ENCODE results near the gene GBGT1. TPM values are rescaled to one million over a fixed set of nuclear protein-coding genes. Genes with fewer than 3 reads are reported as not detected.
"Not testable (repeated sequence)": the region's sequence is repeated elsewhere in the genome, so short reads cannot be mapped to it uniquely, and the experiment has no call there.

Gene GBGT1
- total and polyA plus RNA-seq, 8 donors = 1.2 to 37.9 (median 22.6) TPM

DNA sequence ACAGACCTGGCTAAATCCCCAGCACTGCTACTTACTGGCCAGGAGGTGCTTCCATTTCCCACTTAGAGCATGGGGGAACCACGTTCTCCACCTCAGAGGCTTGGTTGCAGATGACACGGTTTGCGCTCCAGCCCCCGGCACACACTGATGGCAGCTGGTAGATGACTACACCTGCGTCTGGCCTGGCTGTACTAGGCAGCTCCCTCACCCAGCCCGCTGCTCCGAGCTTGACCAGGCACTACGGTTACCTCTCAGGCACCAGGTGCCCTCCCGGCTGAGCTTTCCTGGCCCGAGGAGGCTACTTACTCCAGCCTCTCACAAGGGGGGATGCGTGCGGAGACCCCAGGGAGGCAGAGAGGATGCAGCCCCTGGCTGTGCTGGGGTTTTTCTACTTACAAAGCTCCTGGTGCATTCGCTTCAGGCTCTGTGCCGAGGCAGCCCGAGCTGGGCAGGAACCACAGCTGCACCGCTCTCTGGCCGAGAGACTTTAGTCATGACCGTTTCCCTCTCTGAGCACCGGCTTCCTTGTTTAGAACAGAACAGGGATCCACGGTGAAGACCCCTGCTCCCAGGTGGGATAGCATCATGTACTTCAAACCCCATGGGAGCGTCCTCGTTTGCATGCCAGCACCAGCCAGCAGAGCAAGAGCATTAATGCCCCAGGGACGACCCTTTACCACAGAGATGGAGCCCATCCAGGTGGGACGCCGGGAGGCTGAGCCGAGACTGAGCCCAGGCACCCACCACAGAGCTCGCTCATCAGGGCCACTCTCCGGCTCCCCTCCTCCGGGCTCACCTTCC, 7.6 kb upstream of the GBGT1 start:
- H3K27ac ChIP-seq = no peak overlapping the region
- no peaks in the 10 kb centered on the region for H3K9me3 ChIP-seq
- H3K4me1 ChIP-seq = no peaks in the 10 kb centered on the region
- peaks cover 0 to 12% (median 0%) of the 10 kb centered on the region in 3 donors for H3K27me3 ChIP-seq
- WGBS, 5 donors = 81 to 87% (median 82%) methylated on average over 24 to 29 of the region's 29 CpGs
- intact Hi-C loops (cut with DNase I; ENCODE audit: low total_unique reads) = loop anchor here (5.0 kb wide), 1 partner anchor 1306 kb away; no protein-coding TSS in a partner anchor
- H3K4me3 ChIP-seq = no peak overlapping the region
- H3K36me3 ChIP-seq = no peaks in the 10 kb centered on the region
- DNase-seq = no peak
- TF ChIP-seq, protein P1, sequence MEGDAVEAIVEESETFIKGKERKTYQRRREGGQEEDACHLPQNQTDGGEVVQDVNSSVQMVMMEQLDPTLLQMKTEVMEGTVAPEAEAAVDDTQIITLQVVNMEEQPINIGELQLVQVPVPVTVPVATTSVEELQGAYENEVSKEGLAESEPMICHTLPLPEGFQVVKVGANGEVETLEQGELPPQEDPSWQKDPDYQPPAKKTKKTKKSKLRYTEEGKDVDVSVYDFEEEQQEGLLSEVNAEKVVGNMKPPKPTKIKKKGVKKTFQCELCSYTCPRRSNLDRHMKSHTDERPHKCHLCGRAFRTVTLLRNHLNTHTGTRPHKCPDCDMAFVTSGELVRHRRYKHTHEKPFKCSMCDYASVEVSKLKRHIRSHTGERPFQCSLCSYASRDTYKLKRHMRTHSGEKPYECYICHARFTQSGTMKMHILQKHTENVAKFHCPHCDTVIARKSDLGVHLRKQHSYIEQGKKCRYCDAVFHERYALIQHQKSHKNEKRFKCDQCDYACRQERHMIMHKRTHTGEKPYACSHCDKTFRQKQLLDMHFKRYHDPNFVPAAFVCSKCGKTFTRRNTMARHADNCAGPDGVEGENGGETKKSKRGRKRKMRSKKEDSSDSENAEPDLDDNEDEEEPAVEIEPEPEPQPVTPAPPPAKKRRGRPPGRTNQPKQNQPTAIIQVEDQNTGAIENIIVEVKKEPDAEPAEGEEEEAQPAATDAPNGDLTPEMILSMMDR (IDR thresholded peaks at IDR 0.05) = no peak
- TF ChIP-seq POLR2AphosphoS5 (IDR thresholded peaks at IDR 0.05) (no peak), POLR2A (IDR thresholded peaks at IDR 0.05) (no peak), EP300 (IDR thresholded peaks at IDR 0.05) (no peak)

DNA sequence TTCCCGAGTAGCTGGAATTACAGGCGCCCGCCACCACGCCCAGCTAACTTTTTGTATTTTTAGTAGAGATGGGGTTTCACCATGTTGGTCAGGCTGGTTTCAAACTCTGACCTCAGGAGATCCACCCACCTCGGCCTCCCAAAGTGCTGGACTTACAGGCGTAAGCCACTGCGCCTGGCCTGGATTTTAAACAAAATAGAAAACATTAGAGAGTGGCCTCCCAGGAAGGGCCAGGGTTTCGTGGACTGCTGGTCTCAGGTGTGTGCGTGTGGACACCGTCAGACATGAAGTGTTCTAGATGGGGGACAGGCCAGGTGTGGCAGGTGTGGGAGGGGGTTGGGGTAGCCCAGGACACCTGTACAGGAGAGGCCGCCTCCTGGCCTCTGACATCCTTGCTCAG, 7.0 kb upstream of the GBGT1 start:
- DNase-seq = no peak
- H3K4me3 ChIP-seq = no peak overlapping the region
- TF ChIP-seq POLR2A (IDR thresholded peaks at IDR 0.05) = no peak
- TF ChIP-seq, protein P1 (IDR thresholded peaks at IDR 0.05) = no peak
- TF ChIP-seq POLR2AphosphoS5 (IDR thresholded peaks at IDR 0.05) = no peak
- TF ChIP-seq EP300 (IDR thresholded peaks at IDR 0.05) = no peak
- no peaks in the 10 kb centered on the region for H3K9me3 ChIP-seq
- H3K36me3 ChIP-seq = no peaks in the 10 kb centered on the region
- intact Hi-C loops (cut with DNase I; ENCODE audit: low total_unique reads) = loop anchor here (5.0 kb wide), 1 partner anchor 1307 kb away; no protein-coding TSS in a partner anchor
- H3K27ac ChIP-seq = no peak overlapping the region
- 89 to 95% (median 93%) methylated on average over 11 of the region's 11 CpGs for WGBS, 5 donors
- no peaks in the 10 kb centered on the region for H3K4me1 ChIP-seq
- H3K27me3 ChIP-seq = peaks cover 0 to 12% (median 0%) of the 10 kb centered on the region in 3 donors

DNA sequence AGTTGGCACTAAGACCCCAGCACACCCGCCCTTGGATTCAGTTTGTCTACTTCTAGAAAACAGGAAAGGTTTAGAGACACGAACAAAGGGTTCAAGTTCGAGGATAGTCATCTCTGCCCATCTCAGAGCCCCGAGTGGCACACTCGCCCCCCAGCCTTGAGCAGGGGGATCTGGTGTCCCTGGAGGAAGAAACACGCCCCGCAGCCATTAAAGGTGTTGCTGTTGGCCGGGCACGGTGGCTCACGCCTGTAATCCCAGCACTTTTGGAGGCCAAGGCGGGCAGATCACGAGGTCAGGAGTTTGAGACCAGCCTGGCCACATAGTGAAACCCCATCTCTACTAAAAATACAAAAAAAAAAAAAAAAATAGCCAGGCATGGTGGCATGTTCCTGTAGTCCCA, 6.0 kb upstream of the GBGT1 start:
- 86 to 93% (median 89%) methylated on average over 12 of the region's 12 CpGs for WGBS, 5 donors

DNA sequence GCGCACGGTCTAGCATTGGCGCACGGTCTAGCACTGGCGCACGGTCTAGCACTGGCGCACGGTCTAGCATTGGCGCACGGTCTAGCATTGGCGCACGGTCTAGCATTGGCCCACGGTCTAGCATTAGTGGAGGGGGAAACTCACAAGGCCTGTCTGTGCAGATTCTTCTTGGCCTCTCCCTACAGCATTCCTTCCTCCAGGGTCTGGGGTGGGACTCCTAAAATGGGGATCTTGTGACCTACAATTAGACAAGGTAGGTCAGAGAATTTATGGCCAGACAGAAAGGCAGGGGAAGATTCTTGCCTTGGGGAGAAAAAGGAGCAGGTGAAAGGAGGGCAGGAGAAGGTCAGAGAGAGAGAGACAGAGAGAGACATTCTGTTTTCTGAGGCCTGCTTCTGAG, 5.4 kb upstream of the GBGT1 start:
- intact Hi-C loops (cut with DNase I; ENCODE audit: low total_unique reads) = no loop called here
- peaks cover 0 to 12% (median 0%) of the 10 kb centered on the region in 3 donors for H3K27me3 ChIP-seq
- TF ChIP-seq POLR2AphosphoS5 (IDR thresholded peaks at IDR 0.05) (no peak), POLR2A (IDR thresholded peaks at IDR 0.05) (no peak), EP300 (IDR thresholded peaks at IDR 0.05) (no peak)
- TF ChIP-seq, protein P1 (IDR thresholded peaks at IDR 0.05) = no peak
- no peak overlapping the region for H3K4me3 ChIP-seq
- peaks cover 9 to 14% (median 11%) of the 10 kb centered on the region in 4 donors for H3K4me1 ChIP-seq
- no peak for DNase-seq
- no peaks in the 10 kb centered on the region for H3K9me3 ChIP-seq
- no peak overlapping the region for H3K27ac ChIP-seq
- H3K36me3 ChIP-seq = no peaks in the 10 kb centered on the region
- 89 to 98% (median 97%) methylated on average over 13 of the region's 13 CpGs for WGBS, 5 donors

More for the DNA sequence above, 6.0 kb upstream of the GBGT1 start:
- peaks cover 0 to 12% (median 0%) of the 10 kb centered on the region in 3 donors for H3K27me3 ChIP-seq
- not testable (repeated sequence) for H3K36me3 ChIP-seq, H3K4me3 ChIP-seq, H3K4me1 ChIP-seq, H3K27ac ChIP-seq, H3K9me3 ChIP-seq, DNase-seq
- intact Hi-C loops (cut with DNase I; ENCODE audit: low total_unique reads) = loop anchor here (5.0 kb wide), 1 partner anchor 1308 kb away; no protein-coding TSS in a partner anchor

DNA sequence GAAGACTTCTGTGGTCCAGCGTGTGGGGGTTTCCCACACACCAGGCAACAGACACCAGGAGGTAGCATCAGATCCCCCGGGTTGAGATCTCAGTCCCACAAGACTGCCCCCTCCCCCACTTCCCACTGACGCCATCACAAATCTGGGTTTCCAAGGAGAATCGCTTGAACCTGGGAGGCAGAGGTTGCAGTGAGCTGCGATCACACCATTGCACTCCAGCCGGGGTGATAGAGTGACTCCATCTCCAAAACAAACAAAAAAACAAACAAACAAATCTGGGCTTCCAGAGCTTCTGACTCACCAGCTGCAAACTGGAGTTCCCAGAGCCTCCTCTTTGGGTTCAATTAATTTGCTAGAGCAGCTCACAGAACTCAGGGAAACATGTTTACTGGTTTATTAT, 4.7 kb upstream of the GBGT1 start:
- no peak for DNase-seq
- H3K27ac ChIP-seq = no peak overlapping the region
- WGBS, 5 donors = 59 to 70% (median 61%) methylated on average over 6 of the region's 6 CpGs

More for the DNA sequence above, 4.7 kb upstream of the GBGT1 start:
- no peak for TF ChIP-seq POLR2AphosphoS5 (IDR thresholded peaks at IDR 0.05)
- TF ChIP-seq, protein P1 (IDR thresholded peaks at IDR 0.05) = no peak
- TF ChIP-seq EP300 (IDR thresholded peaks at IDR 0.05) = no peak
- no peak for TF ChIP-seq POLR2A (IDR thresholded peaks at IDR 0.05)
- Histone ChIP-seq H3K9me3 (no peaks in the 10 kb centered on the region), H3K36me3 (no peaks in the 10 kb centered on the region), H3K4me3 (no peak overlapping the region), H3K4me1 (peaks cover 15 to 21% (median 18%) of the 10 kb centered on the region in 4 donors), H3K27me3 (peaks cover 0 to 14% (median 0%) of the 10 kb centered on the region in 3 donors)
- intact Hi-C loops (cut with DNase I; ENCODE audit: low total_unique reads) = no loop called here

All from stomach (tissue), 9 donors.